ENCODE data around the gene LANCL2. TPM values are rescaled to one million over a fixed set of nuclear protein-coding genes. Genes with fewer than 3 reads are reported as not detected.

LANCL2 gene
- polyA plus RNA-seq, 3 donors = 6.4 to 11.8 (median 8.3) TPM

DNA sequence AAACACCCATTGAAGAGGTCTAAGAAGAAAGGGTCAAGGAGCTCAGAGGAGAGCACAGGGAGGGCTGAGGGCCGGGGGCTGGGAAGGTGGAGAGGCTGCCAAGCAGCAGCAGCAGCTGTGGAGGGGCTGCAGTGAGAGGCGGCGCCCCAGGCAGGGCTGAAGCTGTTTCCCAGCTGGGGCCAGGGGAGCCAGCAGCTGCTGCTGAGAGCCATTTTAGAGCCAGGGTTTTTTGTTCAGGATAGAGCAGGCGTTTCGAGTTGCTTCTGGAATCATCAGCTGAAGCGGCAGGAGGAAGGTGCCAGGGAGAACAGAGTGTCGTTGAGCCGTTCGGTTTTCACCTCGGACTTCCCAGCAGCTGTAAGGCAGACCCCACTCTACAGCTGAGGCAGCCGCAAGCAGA is 62.7 kb downstream of the LANCL2 start:
- intact Hi-C loops (cut with micrococcal nuclease) = no loop called here
- Histone ChIP-seq H3K9me3 (replicated peaks in 1 of 2; ENCODE audit: control insufficient read depth in 1 of 2, insufficient read depth in 1 of 2, low read length in 2 of 2) (no peaks in the 10 kb centered on the region), H3K36me3 (replicated peaks in 1 of 2; ENCODE audit: control insufficient read depth in 1 of 2, insufficient read depth in 2 of 2, low read length in 2 of 2) (peaks cover 7 to 34% of the 10 kb centered on the region in 2 donors), H3K4me2 (replicated peaks; ENCODE audit: extremely low read depth, low read length, poor library complexity, severe bottlenecking) (no peak overlapping the region), H3K4me3 (replicated peaks in 1 of 3; ENCODE audit: low read depth in 2 of 3, low read length in 3 of 3) (no peak overlapping the region), H3K27me3 (ENCODE audit: control insufficient read depth in 2 of 2, insufficient read depth in 2 of 2, low read length in 2 of 2) (no peaks in the 10 kb centered on the region), H3K27ac (ENCODE audit: low read depth in 1 of 2, low read length in 2 of 2) (no peak overlapping the region), H3K9ac (ENCODE audit: insufficient read depth, low read length, poor library complexity, severe bottlenecking) (no peak overlapping the region), H3K79me2 (ENCODE audit: insufficient read depth, low read length) (no peaks in the 10 kb centered on the region), H2AFZ (ENCODE audit: insufficient read depth, low read depth, low read length, poor library complexity, severe bottlenecking) (no peak overlapping the region), H4K20me1 (ENCODE audit: insufficient read depth, low read length) (no peaks in the 10 kb centered on the region), H3K4me1 (ENCODE audit: control insufficient read depth in 1 of 2, insufficient read depth in 2 of 2, low read length in 2 of 2) (no peaks in the 10 kb centered on the region)
- WGBS (ENCODE audit: insufficient coverage) = 100% methylated on average over 7 of the region's 11 CpGs
- Mint-ChIP-seq H3K4me3 (no peak overlapping the region), H3K27me3 (ENCODE audit: low read depth in 3 of 3) (peaks cover 0 to 1% (median 0%) of the 10 kb centered on the region in 3 donors), H3K4me1 (peaks cover 8% of the 10 kb centered on the region), H3K36me3 (peaks cover 24 to 25% of the 10 kb centered on the region in 2 donors), H3K9me3 (no peaks in the 10 kb centered on the region), H3K27ac (no peak overlapping the region)
- DNase-seq = no peak
- TF ChIP-seq, protein P1, sequence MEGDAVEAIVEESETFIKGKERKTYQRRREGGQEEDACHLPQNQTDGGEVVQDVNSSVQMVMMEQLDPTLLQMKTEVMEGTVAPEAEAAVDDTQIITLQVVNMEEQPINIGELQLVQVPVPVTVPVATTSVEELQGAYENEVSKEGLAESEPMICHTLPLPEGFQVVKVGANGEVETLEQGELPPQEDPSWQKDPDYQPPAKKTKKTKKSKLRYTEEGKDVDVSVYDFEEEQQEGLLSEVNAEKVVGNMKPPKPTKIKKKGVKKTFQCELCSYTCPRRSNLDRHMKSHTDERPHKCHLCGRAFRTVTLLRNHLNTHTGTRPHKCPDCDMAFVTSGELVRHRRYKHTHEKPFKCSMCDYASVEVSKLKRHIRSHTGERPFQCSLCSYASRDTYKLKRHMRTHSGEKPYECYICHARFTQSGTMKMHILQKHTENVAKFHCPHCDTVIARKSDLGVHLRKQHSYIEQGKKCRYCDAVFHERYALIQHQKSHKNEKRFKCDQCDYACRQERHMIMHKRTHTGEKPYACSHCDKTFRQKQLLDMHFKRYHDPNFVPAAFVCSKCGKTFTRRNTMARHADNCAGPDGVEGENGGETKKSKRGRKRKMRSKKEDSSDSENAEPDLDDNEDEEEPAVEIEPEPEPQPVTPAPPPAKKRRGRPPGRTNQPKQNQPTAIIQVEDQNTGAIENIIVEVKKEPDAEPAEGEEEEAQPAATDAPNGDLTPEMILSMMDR (IDR thresholded peaks at IDR 0.05) = no peak

DNA sequence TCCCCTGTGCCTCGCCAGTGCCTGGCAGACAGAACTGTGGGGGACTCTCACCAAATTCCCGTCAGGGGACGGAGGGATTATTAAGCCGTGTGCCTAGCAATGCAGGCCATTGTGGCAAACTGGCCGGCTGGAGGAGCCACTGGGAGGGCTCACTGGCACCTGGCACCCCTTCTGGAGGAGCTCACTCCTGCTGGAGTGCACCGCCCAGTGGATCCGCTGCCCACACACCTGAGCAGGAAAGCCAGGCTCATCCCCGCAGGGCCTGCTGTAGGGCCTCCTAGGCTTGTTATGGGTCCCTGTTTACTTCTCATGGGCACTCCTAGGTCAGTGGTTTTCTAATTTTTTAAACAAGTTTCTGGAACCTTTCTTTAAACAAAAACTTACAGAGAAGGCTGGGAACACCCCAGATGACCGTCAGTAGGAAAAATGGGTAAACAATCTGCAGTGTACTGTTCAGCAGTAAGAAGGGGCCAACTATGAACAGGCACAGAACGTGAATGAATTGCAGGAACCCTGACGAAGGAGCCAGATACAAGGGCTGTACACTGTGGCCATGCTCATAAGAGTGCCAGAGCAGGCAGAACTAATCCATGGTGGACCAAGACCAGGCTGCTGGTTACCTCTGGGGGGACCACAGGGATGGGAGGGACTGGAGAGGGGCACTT is 64.8 kb downstream of the LANCL2 start:
- Mint-ChIP-seq H3K27ac (no peak overlapping the region), H3K36me3 (peaks cover 22 to 24% of the 10 kb centered on the region in 2 donors), H3K27me3 (ENCODE audit: low read depth in 3 of 3) (no peaks in the 10 kb centered on the region), H3K4me1 (peaks cover 6% of the 10 kb centered on the region), H3K4me3 (no peak overlapping the region), H3K9me3 (peaks cover 0 to 2% (median 0%) of the 10 kb centered on the region in 7 donors)
- intact Hi-C loops (cut with micrococcal nuclease) = no loop called here
- Histone ChIP-seq H3K4me3 (replicated peaks in 1 of 3; ENCODE audit: low read depth in 2 of 3, low read length in 3 of 3) (no peak overlapping the region), H3K4me1 (ENCODE audit: control insufficient read depth in 1 of 2, insufficient read depth in 2 of 2, low read length in 2 of 2) (no peaks in the 10 kb centered on the region), H3K27me3 (ENCODE audit: control insufficient read depth in 2 of 2, insufficient read depth in 2 of 2, low read length in 2 of 2) (no peaks in the 10 kb centered on the region), H3K9ac (ENCODE audit: insufficient read depth, low read length, poor library complexity, severe bottlenecking) (no peak overlapping the region), H3K36me3 (replicated peaks in 1 of 2; ENCODE audit: control insufficient read depth in 1 of 2, insufficient read depth in 2 of 2, low read length in 2 of 2) (peaks cover 7 to 34% of the 10 kb centered on the region in 2 donors), H3K9me3 (replicated peaks in 1 of 2; ENCODE audit: control insufficient read depth in 1 of 2, insufficient read depth in 1 of 2, low read length in 2 of 2) (no peaks in the 10 kb centered on the region), H3K79me2 (ENCODE audit: insufficient read depth, low read length) (no peaks in the 10 kb centered on the region), H4K20me1 (ENCODE audit: insufficient read depth, low read length) (no peaks in the 10 kb centered on the region), H2AFZ (ENCODE audit: insufficient read depth, low read depth, low read length, poor library complexity, severe bottlenecking) (no peak overlapping the region), H3K27ac (ENCODE audit: low read depth in 1 of 2, low read length in 2 of 2) (no peak overlapping the region), H3K4me2 (replicated peaks; ENCODE audit: extremely low read depth, low read length, poor library complexity, severe bottlenecking) (no peak overlapping the region)
- TF ChIP-seq, protein P1 (IDR thresholded peaks at IDR 0.05) = no peak
- no peak for DNase-seq
- 86% methylated on average over 10 of the region's 11 CpGs for WGBS (ENCODE audit: insufficient coverage)

All from CD14-positive monocyte (primary cell).